Stomach smooth muscle (tissue), 2 donors: ENCODE data around the gene SUFU.

ENCODE experiments used
- H3K27ac ChIP-seq: one replicate; pipeline ENCODE4 v1.7.0; 2013; ENCODE audit warnings: mild to moderate bottlenecking, low read length, inconsistent platforms
- H3K27me3 ChIP-seq, 2 donors: one replicate each; pipeline ENCODE4 v1.7.0; 2013; ENCODE audit warnings: low read length in 2 of 2; ENCODE audit not compliant: insufficient read depth in 2 of 2, control insufficient read depth in 1 of 2
- H3K36me3 ChIP-seq, 2 donors: one replicate each; pipeline ENCODE4 v1.7.0; 2013; ENCODE audit warnings: low read length in 2 of 2; ENCODE audit not compliant: control insufficient read depth in 2 of 2, insufficient read depth in 2 of 2
- H3K4me1 ChIP-seq: one replicate; pipeline ENCODE4 v1.7.0; 2013; ENCODE audit warnings: low read length; ENCODE audit not compliant: control insufficient read depth, insufficient read depth
- H3K4me3 ChIP-seq, 2 donors: one replicate each; pipeline ENCODE4 v1.7.0; 2013; ENCODE audit warnings: low read length in 2 of 2
- H3K9ac ChIP-seq, 2 donors: one replicate each; pipeline ENCODE4 v1.7.0; 2013; ENCODE audit warnings: low read length in 2 of 2, mild to moderate bottlenecking in 1 of 2
- H3K9me3 ChIP-seq, 2 donors: one replicate each; pipeline ENCODE4 v1.7.0; 2013; ENCODE audit warnings: low read length in 2 of 2; ENCODE audit not compliant: control insufficient read depth in 2 of 2
- donor health status: healthy.
- donor health status: Pancreatic carcinoma.

SUFU gene

DNA sequence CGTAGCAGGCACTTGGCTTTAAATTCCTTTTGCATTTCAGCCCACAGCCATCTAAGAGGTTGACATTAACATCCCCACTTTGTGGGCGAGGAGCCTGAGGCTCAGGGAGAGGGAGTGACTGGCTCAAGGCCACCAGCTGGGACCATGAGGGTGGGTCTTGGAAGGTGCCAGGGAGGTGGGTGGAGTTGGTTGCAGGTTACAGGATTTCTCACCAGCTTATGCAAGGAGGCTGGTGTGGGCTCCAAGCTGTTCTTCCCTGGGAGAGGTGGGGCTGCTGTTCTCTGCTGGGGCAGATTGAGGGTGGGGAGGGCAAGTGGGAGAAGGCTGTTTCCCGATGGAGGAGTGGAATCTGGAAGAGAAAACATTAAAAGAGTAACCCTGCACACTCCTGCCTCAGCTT is 38.3 kb upstream of the SUFU start:
- Histone ChIP-seq H3K36me3 (no peaks in the 10 kb centered on the region), H3K9ac (no peak overlapping the region), H3K27ac (no peak overlapping the region), H3K4me3 (no peak overlapping the region), H3K27me3 (peaks cover 2 to 9% of the 10 kb centered on the region in 2 donors), H3K4me1 (peaks cover 20% of the 10 kb centered on the region), H3K9me3 (no peaks in the 10 kb centered on the region)

DNA sequence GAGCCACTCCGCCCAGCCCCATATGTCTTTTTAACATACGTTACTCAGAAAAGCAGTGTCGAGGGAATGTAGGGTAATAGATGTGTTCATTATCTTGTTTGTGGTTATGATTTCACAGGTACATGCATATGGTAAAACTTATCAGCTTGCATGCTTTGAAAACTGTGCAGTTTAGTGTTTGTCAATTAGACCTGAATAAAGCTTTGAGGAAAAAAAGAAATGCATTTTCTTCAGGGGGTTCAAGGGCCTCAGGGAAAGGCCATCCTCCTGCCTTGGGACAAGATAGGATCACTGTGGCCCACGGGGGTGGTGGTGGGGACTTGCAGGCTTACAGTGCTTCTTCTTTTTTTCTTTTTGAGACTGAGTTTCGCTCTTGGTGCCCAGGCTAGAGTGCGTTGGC is 36.5 kb upstream of the SUFU start:
- no peaks in the 10 kb centered on the region for H3K9me3 ChIP-seq
- peaks cover 0 to 3% of the 10 kb centered on the region in 2 donors for H3K27me3 ChIP-seq
- H3K4me3 ChIP-seq: no peak overlapping the region
- H3K27ac ChIP-seq: no peak overlapping the region
- no peak overlapping the region for H3K9ac ChIP-seq
- peaks cover 3% of the 10 kb centered on the region for H3K4me1 ChIP-seq
- no peaks in the 10 kb centered on the region for H3K36me3 ChIP-seq

- Histone ChIP-seq H3K36me3 (no peaks in the 10 kb centered on the region), H3K9ac (no peak overlapping the region), H3K27ac (no peak overlapping the region), H3K27me3 (no peaks in the 10 kb centered on the region), H3K9me3 (no peaks in the 10 kb centered on the region), H3K4me3 (no peak overlapping the region), H3K4me1 (no peaks in the 10 kb centered on the region)
These were observed 35.8 kb upstream of the SUFU start for GRCh38 chr10:102467971-102468438.

- Histone ChIP-seq H3K36me3 (no peaks in the 10 kb centered on the region), H3K9me3 (no peaks in the 10 kb centered on the region), H3K9ac (no peak overlapping the region), H3K4me1 (no peaks in the 10 kb centered on the region), H3K27me3 (no peaks in the 10 kb centered on the region), H3K27ac (no peak overlapping the region), H3K4me3 (no peak overlapping the region)
These were observed 35.1 kb upstream of the SUFU start for GRCh38 chr10:102468683-102469082.

GRCh38 chr10:102470579-102471546 is 32.9 kb upstream of the SUFU start:
- Histone ChIP-seq H3K9ac (no peak overlapping the region), H3K9me3 (no peaks in the 10 kb centered on the region), H3K4me3 (no peak overlapping the region), H3K36me3 (no peaks in the 10 kb centered on the region), H3K27me3 (no peaks in the 10 kb centered on the region), H3K27ac (no peak overlapping the region), H3K4me1 (no peaks in the 10 kb centered on the region)

- H3K27me3 ChIP-seq: no peaks in the 10 kb centered on the region
- no peak overlapping the region for H3K4me3 ChIP-seq
- no peaks in the 10 kb centered on the region for H3K4me1 ChIP-seq
- no peaks in the 10 kb centered on the region for H3K36me3 ChIP-seq
- H3K9me3 ChIP-seq: no peaks in the 10 kb centered on the region
- H3K27ac ChIP-seq: no peak overlapping the region
- no peak overlapping the region for H3K9ac ChIP-seq
These were observed 30.1 kb upstream of the SUFU start for GRCh38 chr10:102473445-102474331.

- H3K4me1 ChIP-seq: peaks cover 3% of the 10 kb centered on the region
- H3K27ac ChIP-seq: no peak overlapping the region
- H3K9ac ChIP-seq: peak overlapping the region in 1 of 2 donors; percentile 29
- no peaks in the 10 kb centered on the region for H3K27me3 ChIP-seq
- no peak overlapping the region for H3K4me3 ChIP-seq
- peaks cover 7 to 8% of the 10 kb centered on the region in 2 donors for H3K36me3 ChIP-seq
- H3K9me3 ChIP-seq: no peaks in the 10 kb centered on the region
These were observed 28.2 kb upstream of the SUFU start for GRCh38 chr10:102475451-102476040.

DNA sequence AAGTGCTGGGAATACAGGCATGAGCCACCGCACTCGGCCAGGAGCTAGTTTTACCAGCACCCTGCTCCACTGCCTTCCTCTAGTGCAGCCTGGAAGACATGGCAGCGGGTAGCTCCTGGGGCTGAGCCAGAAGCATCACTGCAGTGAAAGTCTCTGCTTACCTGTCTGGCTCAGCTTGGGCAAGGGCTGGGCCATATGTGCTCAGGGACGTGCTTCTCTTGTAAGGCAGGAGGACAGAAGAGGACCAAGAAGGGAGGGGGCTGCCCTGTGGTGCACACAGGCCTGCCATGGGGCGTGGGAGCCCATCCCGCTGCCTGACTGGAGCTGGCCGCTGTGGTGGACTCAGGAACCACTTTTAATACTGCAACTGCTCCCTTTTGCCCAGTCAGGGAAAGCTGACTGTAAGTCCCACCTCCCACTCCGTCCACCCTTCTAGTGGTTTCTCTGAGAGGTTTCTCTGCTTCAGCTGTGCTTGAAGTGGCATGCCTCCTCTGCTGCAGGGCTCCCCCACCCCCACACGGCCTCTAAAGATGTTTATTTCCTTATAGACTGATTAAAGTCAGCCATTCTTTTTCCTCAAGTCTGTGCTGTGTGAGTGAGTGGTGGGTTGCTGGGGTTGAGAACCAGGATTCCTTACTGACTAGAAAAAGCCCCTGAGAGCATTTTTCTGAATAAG is 27.2 kb upstream of the SUFU start:
- H3K9me3 ChIP-seq: no peaks in the 10 kb centered on the region
- H3K27me3 ChIP-seq: no peaks in the 10 kb centered on the region
- H3K4me1 ChIP-seq: peaks cover 3% of the 10 kb centered on the region
- no peak overlapping the region for H3K9ac ChIP-seq
- H3K36me3 ChIP-seq: peaks cover 17 to 19% of the 10 kb centered on the region in 2 donors
- H3K27ac ChIP-seq: no peak overlapping the region
- H3K4me3 ChIP-seq: no peak overlapping the region

DNA sequence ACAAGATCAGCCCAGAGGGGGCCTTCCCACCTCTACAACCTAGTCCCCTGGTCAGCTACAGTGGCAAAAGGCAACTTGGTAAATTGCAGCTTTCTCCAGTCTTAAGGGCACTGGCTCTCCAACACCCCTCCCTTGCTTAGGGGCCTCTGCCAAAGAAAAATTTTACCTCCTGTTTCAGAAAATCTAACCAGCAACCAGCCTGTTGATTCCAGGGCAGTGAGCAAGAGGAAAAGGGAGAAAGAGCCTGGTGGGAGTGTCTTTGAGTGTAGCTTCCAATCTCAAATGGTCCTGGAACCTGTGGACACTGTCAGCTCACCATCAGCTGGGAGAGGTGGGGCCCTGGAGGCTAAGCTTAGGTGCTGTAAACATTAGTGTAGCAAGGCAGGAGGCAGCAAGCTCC is 24.1 kb upstream of the SUFU start:
- no peak overlapping the region for H3K4me3 ChIP-seq
- peak overlapping the region; percentile 2 for H3K27ac ChIP-seq
- no peaks in the 10 kb centered on the region for H3K9me3 ChIP-seq
- peaks cover 3% of the 10 kb centered on the region for H3K4me1 ChIP-seq
- no peak overlapping the region for H3K9ac ChIP-seq
- H3K36me3 ChIP-seq: peaks cover 47% of the 10 kb centered on the region in 2 donors
- H3K27me3 ChIP-seq: no peaks in the 10 kb centered on the region

- H3K27me3 ChIP-seq: no peaks in the 10 kb centered on the region
- no peaks in the 10 kb centered on the region for H3K9me3 ChIP-seq
- no peak overlapping the region for H3K4me3 ChIP-seq
- no peak overlapping the region for H3K27ac ChIP-seq
- peaks cover 55% of the 10 kb centered on the region in 2 donors for H3K36me3 ChIP-seq
- peaks cover 3% of the 10 kb centered on the region for H3K4me1 ChIP-seq
- H3K9ac ChIP-seq: no peak overlapping the region
These were observed 23.4 kb upstream of the SUFU start for GRCh38 chr10:102480396-102480795.
